ENCODE measurements around the gene TIRAP.

DNA sequence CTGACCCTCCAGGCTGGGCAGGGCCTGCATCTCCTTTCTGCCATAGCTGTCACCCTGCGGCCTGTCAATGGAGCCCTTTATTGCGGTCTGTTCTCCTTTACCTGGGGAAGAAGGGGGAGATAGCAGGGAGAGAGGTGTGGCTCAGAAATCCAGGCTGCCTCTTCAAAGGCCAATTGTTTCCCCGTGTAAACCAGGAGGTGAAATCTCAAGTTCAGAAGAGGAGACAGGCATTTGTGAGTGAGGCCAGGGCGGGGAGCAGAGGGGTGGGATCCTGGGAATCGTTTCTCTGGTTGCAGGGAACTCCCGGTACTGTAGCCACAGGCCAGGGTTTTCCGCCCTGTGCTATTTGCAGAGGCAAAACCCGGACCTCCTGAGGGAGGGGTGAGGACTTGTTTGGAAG, 30.1 kb downstream of the TIRAP start:
- TF ChIP-seq, protein P1, sequence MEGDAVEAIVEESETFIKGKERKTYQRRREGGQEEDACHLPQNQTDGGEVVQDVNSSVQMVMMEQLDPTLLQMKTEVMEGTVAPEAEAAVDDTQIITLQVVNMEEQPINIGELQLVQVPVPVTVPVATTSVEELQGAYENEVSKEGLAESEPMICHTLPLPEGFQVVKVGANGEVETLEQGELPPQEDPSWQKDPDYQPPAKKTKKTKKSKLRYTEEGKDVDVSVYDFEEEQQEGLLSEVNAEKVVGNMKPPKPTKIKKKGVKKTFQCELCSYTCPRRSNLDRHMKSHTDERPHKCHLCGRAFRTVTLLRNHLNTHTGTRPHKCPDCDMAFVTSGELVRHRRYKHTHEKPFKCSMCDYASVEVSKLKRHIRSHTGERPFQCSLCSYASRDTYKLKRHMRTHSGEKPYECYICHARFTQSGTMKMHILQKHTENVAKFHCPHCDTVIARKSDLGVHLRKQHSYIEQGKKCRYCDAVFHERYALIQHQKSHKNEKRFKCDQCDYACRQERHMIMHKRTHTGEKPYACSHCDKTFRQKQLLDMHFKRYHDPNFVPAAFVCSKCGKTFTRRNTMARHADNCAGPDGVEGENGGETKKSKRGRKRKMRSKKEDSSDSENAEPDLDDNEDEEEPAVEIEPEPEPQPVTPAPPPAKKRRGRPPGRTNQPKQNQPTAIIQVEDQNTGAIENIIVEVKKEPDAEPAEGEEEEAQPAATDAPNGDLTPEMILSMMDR (IDR thresholded peaks at IDR 0.05), result no peak
- TF ChIP-seq POLR2A (IDR thresholded peaks at IDR 0.05), result no peak

All from right lobe of liver (tissue), 4 donors.